Measurements from ENCODE around the gene PIGR.

The PIGR gene

DNA sequence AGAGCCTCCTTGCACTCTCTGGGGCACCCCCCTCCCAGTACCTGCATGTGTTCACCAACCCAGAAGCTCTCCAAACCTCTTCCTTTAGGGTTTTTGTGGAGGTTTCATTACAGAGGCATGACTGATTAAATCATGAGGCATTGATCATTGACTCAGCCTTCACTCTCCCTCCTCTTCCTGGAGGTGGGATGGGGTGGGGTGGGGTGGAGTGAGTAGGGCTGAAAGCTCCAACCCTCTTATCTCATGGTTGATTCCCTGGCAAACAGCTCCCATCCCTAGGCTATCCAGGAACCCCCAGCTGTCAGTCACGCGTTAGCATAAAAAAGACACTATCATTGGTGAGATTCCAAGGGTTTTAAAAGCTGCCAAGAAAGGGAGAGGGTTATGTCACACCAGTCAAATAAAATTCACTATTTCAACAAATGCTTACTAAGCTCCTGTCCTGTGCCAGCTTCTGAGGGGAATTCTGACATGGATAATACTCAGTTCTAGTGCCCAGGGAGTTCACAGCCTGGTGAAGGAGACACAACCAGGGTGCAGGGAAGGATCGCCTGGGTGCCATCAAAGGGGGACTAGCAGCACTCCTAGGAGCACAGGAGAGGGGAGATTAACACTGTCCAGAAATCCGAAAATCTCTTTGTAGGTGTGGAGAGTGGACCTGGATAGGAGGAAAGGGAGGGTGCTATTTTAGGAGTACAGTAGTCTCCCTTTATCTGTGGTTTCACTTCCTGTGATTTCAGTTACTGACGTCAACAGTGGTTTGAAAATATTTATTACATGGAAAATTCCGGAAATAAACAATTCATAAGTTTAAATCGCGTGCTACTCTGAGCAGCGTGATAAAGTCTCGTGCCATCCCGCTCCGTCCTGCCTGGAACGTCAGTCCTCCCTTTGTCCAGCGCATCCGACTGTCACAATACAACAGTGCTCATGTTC is 55.9 kb downstream of the PIGR start:
- Mint-ChIP-seq H3K9me3 (no peaks in the 10 kb centered on the region), H3K27ac (peak overlapping the region; percentile 13), H3K4me3 (no peak overlapping the region), H3K4me1 (ENCODE audit: low read depth) (peaks cover 17% of the 10 kb centered on the region), H3K36me3 (ENCODE audit: low read depth) (no peaks in the 10 kb centered on the region), H3K27me3 (peaks cover 38% of the 10 kb centered on the region)
- intact Hi-C loops (cut with micrococcal nuclease) = no loop called here

DNA sequence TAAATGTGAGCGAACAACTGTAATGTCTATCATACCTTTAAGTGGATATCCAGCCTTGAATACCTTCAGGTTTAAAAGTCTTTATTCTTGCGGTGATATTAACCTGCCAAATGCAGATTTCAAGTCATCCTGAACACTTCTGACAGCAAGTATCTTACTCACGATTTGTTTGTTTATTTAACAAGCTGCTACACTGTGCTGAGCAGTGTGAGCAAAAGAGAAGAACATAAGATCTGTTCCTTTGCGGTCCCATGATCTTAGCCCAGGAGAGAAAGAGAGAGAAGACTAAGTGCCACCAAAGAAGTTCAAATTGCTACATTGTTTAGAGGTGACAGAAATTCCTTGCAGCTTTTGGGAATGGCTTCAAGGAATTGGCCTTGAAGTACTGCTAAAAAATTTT is 58.6 kb downstream of the PIGR start:
- no peak overlapping the region for H3K27ac Mint-ChIP-seq
- H3K36me3 Mint-ChIP-seq (ENCODE audit: low read depth) = no peaks in the 10 kb centered on the region
- intact Hi-C loops (cut with micrococcal nuclease) = no loop called here
- H3K27me3 Mint-ChIP-seq = peaks cover 37% of the 10 kb centered on the region
- peaks cover 17% of the 10 kb centered on the region for H3K4me1 Mint-ChIP-seq (ENCODE audit: low read depth)
- no peak overlapping the region for H3K4me3 Mint-ChIP-seq
- no peaks in the 10 kb centered on the region for H3K9me3 Mint-ChIP-seq

DNA sequence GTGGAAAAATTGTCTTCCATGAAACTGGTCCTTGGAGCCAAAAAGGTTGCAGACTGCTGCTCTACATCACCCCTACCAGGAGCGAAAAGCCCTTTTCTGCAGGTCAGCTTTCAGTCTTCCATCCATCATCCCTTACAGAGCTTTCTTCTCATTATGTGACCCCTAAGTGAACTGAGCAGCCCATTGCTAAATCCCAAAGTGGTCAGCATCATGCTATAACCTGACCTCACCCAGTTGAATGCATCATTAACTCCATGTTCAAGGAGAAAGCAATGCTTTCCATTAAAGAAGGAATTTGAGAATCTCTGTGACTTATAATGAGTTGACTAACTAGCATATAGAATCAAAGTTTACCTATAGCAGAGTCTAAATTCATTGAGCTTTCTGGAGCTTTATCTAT is 59.4 kb downstream of the PIGR start:
- no peak overlapping the region for H3K27ac Mint-ChIP-seq
- H3K4me3 Mint-ChIP-seq = no peak overlapping the region
- H3K27me3 Mint-ChIP-seq = peaks cover 40% of the 10 kb centered on the region
- H3K36me3 Mint-ChIP-seq (ENCODE audit: low read depth) = no peaks in the 10 kb centered on the region
- H3K9me3 Mint-ChIP-seq = no peaks in the 10 kb centered on the region
- intact Hi-C loops (cut with micrococcal nuclease) = no loop called here
- peaks cover 17% of the 10 kb centered on the region for H3K4me1 Mint-ChIP-seq (ENCODE audit: low read depth)

DNA sequence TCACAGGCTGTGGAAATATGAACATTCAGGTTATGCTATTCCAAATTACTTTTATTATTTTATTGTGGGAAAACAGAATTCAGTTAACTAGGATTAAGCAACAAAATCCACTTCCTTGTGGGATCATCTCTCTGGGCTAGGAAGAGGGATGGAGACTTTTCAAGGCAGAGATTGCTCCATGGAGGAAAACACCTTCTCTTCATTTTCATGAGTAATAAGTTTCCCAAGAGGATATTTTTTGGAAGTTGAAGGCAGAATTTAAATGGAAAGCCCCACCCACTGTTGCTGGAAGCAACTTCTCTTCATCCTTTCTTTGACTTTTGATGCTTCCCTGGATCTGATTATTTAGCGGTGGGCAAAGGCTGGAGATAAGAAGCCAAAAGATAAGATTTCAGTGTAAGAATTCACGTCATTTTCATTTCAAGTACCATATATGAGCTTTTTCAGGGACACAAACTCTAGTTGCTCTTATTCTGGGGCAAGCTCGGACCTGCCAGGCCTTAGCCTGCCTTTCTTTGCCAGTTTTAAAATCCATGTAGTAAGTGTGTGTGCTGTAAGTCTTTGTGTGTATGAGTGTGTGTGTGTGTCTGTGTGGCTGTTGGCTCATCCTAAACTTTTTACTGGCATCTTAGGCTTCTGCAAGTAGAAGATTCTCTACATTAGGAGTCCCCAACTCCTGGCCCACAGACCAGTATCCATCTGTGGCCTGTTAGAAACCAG is 60.8 kb downstream of the PIGR start:
- intact Hi-C loops (cut with micrococcal nuclease) = no loop called here
- no peaks in the 10 kb centered on the region for H3K9me3 Mint-ChIP-seq
- no peak overlapping the region for H3K4me3 Mint-ChIP-seq
- H3K4me1 Mint-ChIP-seq (ENCODE audit: low read depth) = peaks cover 4% of the 10 kb centered on the region
- no peak overlapping the region for H3K27ac Mint-ChIP-seq
- peaks cover 32% of the 10 kb centered on the region for H3K27me3 Mint-ChIP-seq
- H3K36me3 Mint-ChIP-seq (ENCODE audit: low read depth) = no peaks in the 10 kb centered on the region

DNA sequence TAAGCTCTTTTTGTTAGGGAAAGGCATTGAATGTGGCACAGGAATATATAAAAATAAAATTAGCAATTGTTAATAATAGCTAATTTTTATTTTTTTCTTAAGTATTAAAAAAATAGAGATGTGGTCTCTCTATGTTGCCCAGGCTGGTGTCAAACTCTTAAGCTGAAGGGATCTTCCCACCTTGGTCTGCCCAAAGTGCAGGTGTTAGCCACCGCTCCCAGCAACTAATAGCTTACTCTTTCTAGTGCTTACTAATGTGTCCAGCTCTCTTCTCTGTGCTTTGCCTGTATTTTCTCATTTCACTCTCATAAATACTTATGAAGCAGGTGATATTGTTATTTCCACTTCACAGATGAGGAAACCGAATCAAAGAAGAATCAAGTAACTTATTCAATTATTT is 62.4 kb downstream of the PIGR start:
- Mint-ChIP-seq H3K27ac (no peak overlapping the region), H3K27me3 (peaks cover 30% of the 10 kb centered on the region), H3K4me1 (ENCODE audit: low read depth) (no peaks in the 10 kb centered on the region), H3K4me3 (no peak overlapping the region), H3K9me3 (peaks cover 7% of the 10 kb centered on the region), H3K36me3 (ENCODE audit: low read depth) (no peaks in the 10 kb centered on the region)
- intact Hi-C loops (cut with micrococcal nuclease) = no loop called here

DNA sequence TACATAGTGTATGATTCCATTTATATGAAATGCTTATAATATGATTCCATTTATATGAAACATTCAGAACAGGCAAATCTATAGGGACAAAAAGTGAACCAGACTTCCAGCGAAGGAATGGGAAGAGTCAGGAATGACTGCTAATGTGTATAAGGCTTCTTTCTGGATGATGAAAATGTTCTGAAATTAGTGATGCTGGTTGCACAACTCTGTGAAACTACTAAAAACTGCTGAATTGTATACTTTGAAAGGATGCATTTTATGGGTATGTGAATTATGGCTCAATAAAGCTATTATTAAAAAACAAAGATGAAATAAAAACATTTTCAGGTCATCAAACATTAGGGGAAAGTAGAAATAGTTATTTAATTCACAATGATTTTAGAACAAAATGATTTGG is 63.1 kb downstream of the PIGR start:
- Mint-ChIP-seq H3K4me3 (no peak overlapping the region), H3K4me1 (ENCODE audit: low read depth) (no peaks in the 10 kb centered on the region), H3K36me3 (ENCODE audit: low read depth) (no peaks in the 10 kb centered on the region), H3K27me3 (peaks cover 27% of the 10 kb centered on the region), H3K27ac (no peak overlapping the region), H3K9me3 (peaks cover 14% of the 10 kb centered on the region)
- intact Hi-C loops (cut with micrococcal nuclease) = no loop called here

DNA sequence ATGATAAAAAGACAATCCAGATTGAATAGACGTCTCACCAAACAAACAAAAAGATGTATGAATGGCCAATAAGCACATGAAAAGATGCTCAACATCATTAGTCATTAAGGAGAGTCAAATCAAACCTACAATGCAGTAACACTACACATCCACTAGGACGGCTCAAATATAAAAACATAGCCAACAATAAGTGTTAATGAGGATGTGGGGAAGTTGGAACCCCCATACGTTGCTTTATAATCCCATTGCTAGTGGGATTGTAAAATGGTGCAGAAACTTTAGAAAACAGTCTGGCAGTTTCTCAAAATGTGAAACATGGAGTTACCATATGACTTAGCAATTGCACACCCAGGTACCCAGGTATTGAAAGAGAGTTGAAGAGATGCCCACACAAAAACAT is 63.7 kb downstream of the PIGR start:
- H3K27ac Mint-ChIP-seq = no peak overlapping the region
- intact Hi-C loops (cut with micrococcal nuclease) = no loop called here
- no peaks in the 10 kb centered on the region for H3K36me3 Mint-ChIP-seq (ENCODE audit: low read depth)
- peaks cover 24% of the 10 kb centered on the region for H3K27me3 Mint-ChIP-seq
- no peak overlapping the region for H3K4me3 Mint-ChIP-seq
- peaks cover 18% of the 10 kb centered on the region for H3K9me3 Mint-ChIP-seq
- H3K4me1 Mint-ChIP-seq (ENCODE audit: low read depth) = no peaks in the 10 kb centered on the region

DNA sequence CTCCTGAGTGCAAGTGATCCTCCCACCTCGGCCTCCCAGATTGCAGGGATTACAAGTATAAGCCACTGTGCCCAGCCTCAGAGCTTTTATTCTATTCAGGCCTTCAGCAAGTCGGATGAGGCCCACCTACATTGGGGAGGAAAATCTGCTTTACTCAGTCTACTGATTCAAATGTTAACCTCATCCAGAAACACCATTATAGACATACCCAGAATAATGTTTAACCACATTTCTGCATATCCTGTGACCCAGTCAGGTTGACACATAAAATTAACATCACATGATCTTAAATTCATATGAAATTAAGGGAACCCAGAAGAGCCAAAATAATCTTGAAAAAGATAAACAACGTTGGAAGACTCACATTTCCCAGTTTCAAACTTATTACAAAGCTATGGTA is 66.0 kb downstream of the PIGR start:
- H3K4me1 Mint-ChIP-seq (ENCODE audit: low read depth) = no peaks in the 10 kb centered on the region
- no peak overlapping the region for H3K4me3 Mint-ChIP-seq
- peaks cover 27% of the 10 kb centered on the region for H3K9me3 Mint-ChIP-seq
- no peaks in the 10 kb centered on the region for H3K36me3 Mint-ChIP-seq (ENCODE audit: low read depth)
- peaks cover 13% of the 10 kb centered on the region for H3K27me3 Mint-ChIP-seq
- H3K27ac Mint-ChIP-seq = no peak overlapping the region
- intact Hi-C loops (cut with micrococcal nuclease) = no loop called here
